GM18951 (cell line): ENCODE measurements around the gene SLC50A1.

Source experiments
- POLR2A ChIP-seq: IDR thresholded peaks from 4 replicates; pipeline ENCODE4 v1.6.1; 2011; ENCODE audit warnings: mild to moderate bottlenecking; ENCODE audit not compliant: insufficient read length, insufficient read depth; ENCODE audit errors: extremely low read depth
- in situ Hi-C: fragments of 300-500 bp; cut with MboI; formaldehyde crosslinking; loops from one replicate; pipeline ENCODE4 v1.12.0; 2022; ENCODE audit warnings: low sequenced_read_pairs, mixed read lengths, inconsistent platforms; ENCODE audit not compliant: unreplicated experiment

SLC50A1 gene

GRCh38 chr1:155135415-155136028 is at the start of gene SLC50A1:
TSS of gene SLC50A1 (plus strand) at chr1:155135852. CDS start at chr1:155135912, 60 bp downstream.
- in situ Hi-C loops = no loop called here
- peak; percentile 94 for TF ChIP-seq POLR2A

- in situ Hi-C loops = loop anchor here (5.0 kb wide), 1 partner anchor 86 kb away; the partner anchor contains the start of genes KRTCAP2 and TRIM46
- TF ChIP-seq POLR2A = no peak
These were observed 49.4 kb upstream of the SLC50A1 start for GRCh38 chr1:155086128-155086741.

- in situ Hi-C loops = loop anchor here (5.0 kb wide), 1 partner anchor 85 kb away; the partner anchor contains the start of genes KRTCAP2 and TRIM46
- TF ChIP-seq POLR2A = no peak
These were observed 48.7 kb upstream of the SLC50A1 start for GRCh38 chr1:155086856-155087535.

GRCh38 chr1:155091071-155092051 is 44.3 kb upstream of the SLC50A1 start:
- TF ChIP-seq POLR2A = no peak
- in situ Hi-C loops = no loop called here

GRCh38 chr1:155092131-155092530 is 43.5 kb upstream of the SLC50A1 start:
- no peak for TF ChIP-seq POLR2A
- in situ Hi-C loops = no loop called here

- no peak for TF ChIP-seq POLR2A
- in situ Hi-C loops = no loop called here
These were observed 43.0 kb upstream of the SLC50A1 start for GRCh38 chr1:155092641-155093040.

- in situ Hi-C loops = no loop called here
- TF ChIP-seq POLR2A = no peak
These were observed 41.6 kb upstream of the SLC50A1 start for GRCh38 chr1:155093911-155094621.

- no peak for TF ChIP-seq POLR2A
- in situ Hi-C loops = no loop called here
These were observed 41.1 kb upstream of the SLC50A1 start for GRCh38 chr1:155094622-155094948.

GRCh38 chr1:155099331-155099730 is 36.3 kb upstream of the SLC50A1 start:
- in situ Hi-C loops = no loop called here
- TF ChIP-seq POLR2A = no peak

- TF ChIP-seq POLR2A = no peak
- in situ Hi-C loops = no loop called here
These were observed 32.3 kb upstream of the SLC50A1 start for GRCh38 chr1:155103325-155103724.

GRCh38 chr1:155104605-155105534 is 30.8 kb upstream of the SLC50A1 start:
- TF ChIP-seq POLR2A = no peak
- in situ Hi-C loops = no loop called here
